WTC11 (cell line): Measurements from ENCODE around the gene FMOD. TPM values are rescaled to one million over a fixed set of nuclear protein-coding genes. Genes with fewer than 3 reads are reported as not detected.

Source experiments
- total RNA-seq: library from RNA; stranded (reverse); gene quantifications from 3 replicates; pipeline ENCODE4 v1.2.3, GENCODE V29; 2021

Gene FMOD
- total RNA-seq, 1 experiment from 2014 or later, result 0.79 TPM

Other genes starting within 250 kb of the FMOD start
- 1.8 to 2.7 TPM (median 2.6 TPM) in 3 replicates for gene ADORA1, start 223.4 kb downstream of the FMOD start, total RNA-seq
- gene MYBPH, start 175.3 kb downstream of the FMOD start, total RNA-seq, result not detected in 3 replicates
- gene CHI3L1, start 164.4 kb downstream of the FMOD start, total RNA-seq, result 0.24 to 0.41 TPM (median 0.27 TPM) in 3 replicates
- gene CHIT1, start 121.4 kb downstream of the FMOD start, total RNA-seq, result 0.15 to 0.39 TPM (median 0.21 TPM) in 3 replicates
- gene BTG2, start 45.6 kb downstream of the FMOD start, total RNA-seq, result 13.5 to 19.4 TPM (median 15.4 TPM) in 3 replicates
- gene PRELP, start 124.7 kb upstream of the FMOD start, total RNA-seq, result 0.17 to 0.23 TPM (median 0.18 TPM) in 3 replicates
- gene OPTC, start 143.0 kb upstream of the FMOD start, total RNA-seq, result 0.55 to 1.2 TPM (median 0.76 TPM) in 3 replicates